Hypothalamus (tissue), 51 donors: ENCODE data around the gene ATF4.

ENCODE experiments used
- DNase-seq, 51 donors: peaks; one replicate each; lab custom pipeline; 2025; lab: John Stamatoyannopoulos, UW

Gene ATF4

GRCh38 chr22:39527481-39527961 is 7.2 kb downstream of the ATF4 start:
- peak in 1 of 51 donors; percentile 25 for DNase-seq

GRCh38 chr22:39528080-39528661 is 7.8 kb downstream of the ATF4 start:
- no peak for DNase-seq

GRCh38 chr22:39528681-39529486 is 8.5 kb downstream of the ATF4 start:
- peak in 50 of 51 donors; percentile 30 to 94 (median 82) for DNase-seq

GRCh38 chr22:39529487-39529851 is 9.1 kb downstream of the ATF4 start:
- DNase-seq: no peak

GRCh38 chr22:39530116-39530515 is 9.8 kb downstream of the ATF4 start:
- DNase-seq: no peak

GRCh38 chr22:39530692-39531331 is 10.4 kb downstream of the ATF4 start:
- DNase-seq: peak in 1 of 51 donors; percentile 11

GRCh38 chr22:39532215-39533073 is 12.1 kb downstream of the ATF4 start, which contains the start of gene RPS19BP1:
Gene RPS19BP1 (minus strand): TSS chr22:39532748. CDS start chr22:39532738, 10 bp downstream.
- peak; percentile 78 to 99 (median 97) for DNase-seq

GRCh38 chr22:39534092-39534506 is 13.7 kb downstream of the ATF4 start:
- DNase-seq: no peak

- DNase-seq: peak in 45 of 51 donors; percentile 19 to 85 (median 61)
Measured at GRCh38 chr22:39534591-39535356, 14.4 kb downstream of the ATF4 start.

- no peak for DNase-seq
Measured at GRCh38 chr22:39535357-39535725, 15.0 kb downstream of the ATF4 start.

- DNase-seq: no peak
Measured at GRCh38 chr22:39535831-39536449, 15.6 kb downstream of the ATF4 start.

- DNase-seq: no peak
Measured at GRCh38 chr22:39536711-39537110, 16.3 kb downstream of the ATF4 start.

GRCh38 chr22:39537975-39538374 is 17.6 kb downstream of the ATF4 start:
- no peak for DNase-seq

GRCh38 chr22:39543095-39543494 is 22.7 kb downstream of the ATF4 start:
- peak in 3 of 51 donors; percentile 3 to 20 (median 9) for DNase-seq

- DNase-seq: peak in 2 of 51 donors; percentile 17 to 21
Measured at GRCh38 chr22:39545386-39546365, 25.3 kb downstream of the ATF4 start.

GRCh38 chr22:39546889-39547586 is 26.7 kb downstream of the ATF4 start:
- DNase-seq: peak in 4 of 51 donors; percentile 18 to 60 (median 38)

- DNase-seq: no peak
Measured at GRCh38 chr22:39547587-39547947, 27.2 kb downstream of the ATF4 start.
